Measurements from ENCODE around the gene DTNB.

DNA sequence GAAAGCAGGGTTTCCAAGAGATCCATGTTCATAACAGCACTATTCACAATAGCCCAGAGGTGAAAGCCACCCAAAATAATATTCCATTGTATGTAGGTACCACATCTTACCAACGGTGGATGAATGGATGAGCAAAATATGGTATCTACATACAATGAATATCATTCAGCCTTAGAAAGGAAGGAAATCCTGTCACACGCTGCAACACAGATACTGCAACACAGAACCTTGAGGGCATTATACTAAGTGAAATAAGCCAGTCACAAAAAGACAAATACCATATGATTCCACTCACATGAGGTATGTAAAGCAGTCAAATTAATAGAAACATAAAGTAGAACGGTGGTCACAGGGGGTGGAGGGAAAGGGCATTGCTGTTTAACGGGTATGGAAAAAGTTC is 155.7 kb downstream of the DTNB start:
- TF ChIP-seq, protein P1, sequence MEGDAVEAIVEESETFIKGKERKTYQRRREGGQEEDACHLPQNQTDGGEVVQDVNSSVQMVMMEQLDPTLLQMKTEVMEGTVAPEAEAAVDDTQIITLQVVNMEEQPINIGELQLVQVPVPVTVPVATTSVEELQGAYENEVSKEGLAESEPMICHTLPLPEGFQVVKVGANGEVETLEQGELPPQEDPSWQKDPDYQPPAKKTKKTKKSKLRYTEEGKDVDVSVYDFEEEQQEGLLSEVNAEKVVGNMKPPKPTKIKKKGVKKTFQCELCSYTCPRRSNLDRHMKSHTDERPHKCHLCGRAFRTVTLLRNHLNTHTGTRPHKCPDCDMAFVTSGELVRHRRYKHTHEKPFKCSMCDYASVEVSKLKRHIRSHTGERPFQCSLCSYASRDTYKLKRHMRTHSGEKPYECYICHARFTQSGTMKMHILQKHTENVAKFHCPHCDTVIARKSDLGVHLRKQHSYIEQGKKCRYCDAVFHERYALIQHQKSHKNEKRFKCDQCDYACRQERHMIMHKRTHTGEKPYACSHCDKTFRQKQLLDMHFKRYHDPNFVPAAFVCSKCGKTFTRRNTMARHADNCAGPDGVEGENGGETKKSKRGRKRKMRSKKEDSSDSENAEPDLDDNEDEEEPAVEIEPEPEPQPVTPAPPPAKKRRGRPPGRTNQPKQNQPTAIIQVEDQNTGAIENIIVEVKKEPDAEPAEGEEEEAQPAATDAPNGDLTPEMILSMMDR (IDR thresholded peaks at IDR 0.05): no peak
- TF ChIP-seq EP300 (IDR thresholded peaks at IDR 0.05): no peak

Measured in esophagus muscularis mucosa (tissue), 3 donors.